A549 (cell line): ENCODE results near the gene DCLK1. TPM values are rescaled to one million over a fixed set of nuclear protein-coding genes. Genes with fewer than 3 reads are reported as not detected.

Experiments
- ATAC-seq, 2 experiments: fragments of 200-7000 bp in 1 of 2; fragments of >200 bp in 1 of 2; cut with Nextera tagmentation in 1 of 2; cut with Tn5 transposase in 1 of 2; 3 replicates each; pipeline versions ENCODE4 v1.8.0 to v1.9.1; 2018 to 2020; ENCODE audit warnings: mild to moderate bottlenecking in 1 of 2, moderate library complexity in 1 of 2
- CTCF ChIA-PET: fragments of 300-600 bp; sonication (Branson Sonifier 250); formaldehyde crosslinking; extraction: SDS; loops from one replicate; lab custom pipeline; 2021; ENCODE audit warnings: antibody characterized with exemption, inconsistent platforms; lab: Yijun Ruan, JAX
- POLR2A ChIA-PET: fragments of 350-600 bp; formaldehyde crosslinking; extraction: SDS; loops from one replicate; lab custom pipeline; 2021; ENCODE audit warnings: antibody characterized with exemption, inconsistent platforms; lab: Yijun Ruan, JAX
- DNase-seq, 2 experiments: peaks; one replicate each; pipeline versions ENCODE4 v3.0.0 to v3.0.0-alpha.2; 2011 to 2016; ENCODE audit warnings: low read depth in 1 of 2, low spot score in 1 of 2
- FAIRE-seq: peaks from 2 replicates; lab custom pipeline; 2011; peaks lifted over from hg19 to GRCh38; lab: Jason Lieb, UNC
- H3K27ac ChIP-seq, 2 experiments: fragments of >200 bp; sonication (Bioruptor Twin); formaldehyde crosslinking; 3 replicates each; pipeline ENCODE4 v1.5.1; 2016 to 2017
- H3K4me1 ChIP-seq: fragments of >200 bp; sonication (Bioruptor Twin); formaldehyde crosslinking; 3 replicates; pipeline ENCODE4 v1.6.1; 2016
- H3K4me2 ChIP-seq: fragments of >200 bp; sonication (Bioruptor Twin); formaldehyde crosslinking; 3 replicates; pipeline ENCODE4 v1.6.1; 2016
- H3K4me3 ChIP-seq: fragments of >200 bp; sonication (Bioruptor Twin); formaldehyde crosslinking; 3 replicates; pipeline ENCODE4 v1.5.1; 2016
- H3K9me3 ChIP-seq: fragments of >200 bp; sonication (Bioruptor Twin); formaldehyde crosslinking; 3 replicates; pipeline ENCODE4 v1.6.1; 2016
- CBX8 ChIP-seq: fragments of 200-600 bp; sonication (generic); IDR thresholded peaks from 2 replicates; pipeline ENCODE4 v1.6.1; 2016
- CHD2 ChIP-seq: fragments of 150-350 bp; IDR thresholded peaks from 2 replicates; pipeline ENCODE4 v1.6.1; 2014; ENCODE audit warnings: low read length; ENCODE audit not compliant: partially characterized antibody
- EHMT2 ChIP-seq: fragments of 200-600 bp; sonication (generic); IDR thresholded peaks from 2 replicates; pipeline ENCODE4 v1.6.1; 2016; ENCODE audit warnings: antibody characterized with exemption, low read depth, mild to moderate bottlenecking, moderate library complexity
- EP300 ChIP-seq, 2 experiments: fragments of >200 bp; sonication (Bioruptor Twin); formaldehyde crosslinking; IDR thresholded peaks; 2 replicates in 1 of 2; 3 replicates in 1 of 2; pipeline ENCODE4 v1.6.1; 2016 to 2017
- FOSB ChIP-seq: fragments of 250-450 bp; sonication (Bioruptor Pico); IDR thresholded peaks from 2 replicates; pipeline ENCODE4 v1.5.0; 2020; ENCODE audit warnings: mild to moderate bottlenecking, moderate library complexity
- FOSL2 ChIP-seq, 2 experiments: fragments of 450-650 bp in 1 of 2; fragments of >200 bp in 1 of 2; sonication (Bioruptor Twin) in 1 of 2; formaldehyde crosslinking; IDR thresholded peaks; 2 replicates each; pipeline versions ENCODE4 v1.5.0 to v1.6.1; 2016 to 2020; ENCODE audit warnings: mild to moderate bottlenecking in 1 of 2, moderate library complexity in 1 of 2
- HOXB13 ChIP-seq: fragments of 250-450 bp; sonication (Bioruptor Pico); IDR thresholded peaks from 2 replicates; pipeline ENCODE4 v1.5.0; 2020; ENCODE audit warnings: low read depth, mild to moderate bottlenecking, moderate library complexity
- JUN ChIP-seq, 2 experiments: fragments of >200 bp; sonication (Bioruptor Twin); formaldehyde crosslinking; IDR thresholded peaks; 2 replicates in 1 of 2; 3 replicates in 1 of 2; pipeline ENCODE4 v1.6.1; 2016 to 2017
- KDM5A ChIP-seq: fragments of 200-600 bp; sonication (generic); IDR thresholded peaks from 2 replicates; pipeline ENCODE4 v1.6.1; 2016; ENCODE audit warnings: antibody characterized with exemption, mild to moderate bottlenecking
- MAZ ChIP-seq: fragments of 150-350 bp; IDR thresholded peaks from 2 replicates; pipeline ENCODE4 v1.6.1; 2014; ENCODE audit warnings: antibody characterized with exemption, low read depth, low read length, borderline replicate concordance
- MYC ChIP-seq: IDR thresholded peaks from 2 replicates; pipeline ENCODE4 v1.6.1; 2012; ENCODE audit warnings: mild to moderate bottlenecking, inconsistent platforms, low read length, improper control_type of control experiment, borderline replicate concordance
- RNF2 ChIP-seq: fragments of 200-600 bp; sonication (generic); IDR thresholded peaks from 2 replicates; pipeline ENCODE4 v1.6.1; 2016; ENCODE audit warnings: low read depth, mild to moderate bottlenecking, antibody characterized with exemption, moderate library complexity, borderline replicate concordance
- SREBF2 ChIP-seq: fragments of 450-650 bp; IDR thresholded peaks from 2 replicates; pipeline ENCODE4 v1.6.1; 2014; ENCODE audit warnings: mild to moderate bottlenecking, moderate library complexity
- TP53 ChIP-seq: fragments of 250-450 bp; sonication (Bioruptor Pico); IDR thresholded peaks from 2 replicates; pipeline ENCODE4 v1.5.0; 2021; ENCODE audit warnings: mild to moderate bottlenecking, moderate library complexity
- WGBS: methylation state at CpG from one replicate; pipeline ENCODE4 v1.1.6; 2017; ENCODE audit errors: missing lambda C conversion rate; 5-methylcytosine and 5-hydroxymethylcytosine counted together
- polyA plus RNA-seq, 4 experiments: library from polyadenylated mRNA; depleted of rRNA in 3 of 4; stranded (reverse); fragments of >200 nt; fragmentation: RNase III in 1 of 4; extraction: RNeasy Plus Mini Kit Qiagen cat#74134 plus additional on column Dnase treatment in 1 of 4; gene quantifications; 2 replicates in 3 of 4; 3 replicates in 1 of 4; pipeline ENCODE4 v1.2.3, GENCODE V29; 2011 to 2017
- TF ChIP-seq, protein P1 (sequence below): fragments of 200-600 bp; sonication (generic); IDR thresholded peaks from 2 replicates; pipeline ENCODE4 v1.6.1; 2016; ENCODE audit warnings: antibody characterized with exemption, mild to moderate bottlenecking, moderate library complexity
- TF ChIP-seq, protein P2 (sequence below): fragments of >200 bp; sonication (Bioruptor Twin); formaldehyde crosslinking; IDR thresholded peaks from 3 replicates; pipeline ENCODE4 v1.5.1; 2016
- TF ChIP-seq, protein P3 (sequence below): fragments of 450-650 bp; IDR thresholded peaks from 2 replicates; pipeline ENCODE4 v1.6.1; 2014; ENCODE audit warnings: antibody characterized with exemption
- TF ChIP-seq, protein P4 (sequence below): IDR thresholded peaks from 2 replicates; pipeline ENCODE4 v1.6.1; 2012; ENCODE audit warnings: low read depth, borderline replicate concordance

The DCLK1 gene
- polyA plus RNA-seq, 2 of the 4 experiments (the other 2 are of a cell fraction) = 0.13 to 0.21 TPM

DNA sequence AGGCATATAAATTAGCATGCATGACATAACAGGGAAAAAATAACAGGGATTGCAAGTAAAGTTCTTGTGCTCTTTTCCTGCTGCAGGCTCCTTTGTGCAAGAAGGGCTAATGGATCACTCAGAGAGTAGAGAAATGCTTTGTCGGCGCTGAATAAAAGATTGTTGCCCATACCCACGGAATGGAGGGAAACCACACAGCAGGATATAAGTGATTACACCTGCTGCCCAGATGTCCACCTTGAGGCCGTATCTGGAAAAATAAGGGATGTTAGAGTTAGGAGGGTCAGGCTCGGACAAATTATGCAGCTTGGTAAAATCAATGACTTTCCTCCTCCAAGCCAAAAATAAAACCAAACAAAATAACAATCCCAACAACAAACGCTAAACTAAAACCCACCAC, 322.3 kb downstream of the DCLK1 start:
- Histone ChIP-seq H3K27ac (no peak overlapping the region), H3K4me2 (no peak overlapping the region), H3K9me3 (no peaks in the 10 kb centered on the region), H3K4me1 (no peaks in the 10 kb centered on the region), H3K4me3 (no peak overlapping the region)
- ATAC-seq (no peak), DNase-seq (no peak), FAIRE-seq (no peak)
- CTCF ChIA-PET = interaction anchor here (1.1 to 1.5 kb wide), 2 partner anchors 11 to 90 kb away, joined by 3 read pairs; no protein-coding TSS in a partner anchor
- TF ChIP-seq EHMT2 (no peak), FOSL2 (IDR thresholded peaks at IDR 0.05) (no peak), FOSL2 (CRISPR knock-in tag; IDR thresholded peaks at IDR 0.05) (no peak)
- POLR2A ChIA-PET = no interaction called here
- 46% methylated on average over 6 of the region's 6 CpGs for WGBS

DNA sequence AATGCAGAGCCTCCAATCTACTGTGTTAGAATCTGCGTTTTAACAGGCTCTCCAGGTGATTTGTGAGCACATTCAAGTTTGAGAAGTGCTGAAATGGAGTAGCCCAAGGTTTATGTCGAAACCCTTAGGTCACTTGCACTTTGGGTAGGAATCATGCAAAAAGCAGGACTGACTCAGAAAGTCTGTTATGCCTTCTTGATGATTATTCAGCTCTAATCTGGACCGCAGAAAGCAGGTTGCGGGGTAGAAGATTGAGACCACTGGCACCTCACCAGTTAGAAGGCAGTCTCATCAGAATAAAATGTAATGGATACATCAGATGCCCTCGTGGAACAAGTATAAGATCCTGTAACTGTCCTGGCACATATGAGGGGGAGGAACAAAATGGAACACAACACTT, 326.3 kb downstream of the DCLK1 start:
- WGBS = 44% methylated on average over 5 of the region's 5 CpGs
- Histone ChIP-seq H3K9me3 (no peaks in the 10 kb centered on the region), H3K4me3 (no peak overlapping the region), H3K27ac (no peak overlapping the region), H3K4me1 (no peaks in the 10 kb centered on the region), H3K4me2 (no peak overlapping the region)
- ChIA-PET POLR2A (no interaction called here), CTCF (interaction anchor here (1.4 kb wide), 1 partner anchor 9 kb away, joined by 5 read pairs; no protein-coding TSS in a partner anchor)
- DNase-seq (no peak), ATAC-seq (no peak), FAIRE-seq (no peak)
- TF ChIP-seq MYC = no peak
- TF ChIP-seq, protein P1, sequence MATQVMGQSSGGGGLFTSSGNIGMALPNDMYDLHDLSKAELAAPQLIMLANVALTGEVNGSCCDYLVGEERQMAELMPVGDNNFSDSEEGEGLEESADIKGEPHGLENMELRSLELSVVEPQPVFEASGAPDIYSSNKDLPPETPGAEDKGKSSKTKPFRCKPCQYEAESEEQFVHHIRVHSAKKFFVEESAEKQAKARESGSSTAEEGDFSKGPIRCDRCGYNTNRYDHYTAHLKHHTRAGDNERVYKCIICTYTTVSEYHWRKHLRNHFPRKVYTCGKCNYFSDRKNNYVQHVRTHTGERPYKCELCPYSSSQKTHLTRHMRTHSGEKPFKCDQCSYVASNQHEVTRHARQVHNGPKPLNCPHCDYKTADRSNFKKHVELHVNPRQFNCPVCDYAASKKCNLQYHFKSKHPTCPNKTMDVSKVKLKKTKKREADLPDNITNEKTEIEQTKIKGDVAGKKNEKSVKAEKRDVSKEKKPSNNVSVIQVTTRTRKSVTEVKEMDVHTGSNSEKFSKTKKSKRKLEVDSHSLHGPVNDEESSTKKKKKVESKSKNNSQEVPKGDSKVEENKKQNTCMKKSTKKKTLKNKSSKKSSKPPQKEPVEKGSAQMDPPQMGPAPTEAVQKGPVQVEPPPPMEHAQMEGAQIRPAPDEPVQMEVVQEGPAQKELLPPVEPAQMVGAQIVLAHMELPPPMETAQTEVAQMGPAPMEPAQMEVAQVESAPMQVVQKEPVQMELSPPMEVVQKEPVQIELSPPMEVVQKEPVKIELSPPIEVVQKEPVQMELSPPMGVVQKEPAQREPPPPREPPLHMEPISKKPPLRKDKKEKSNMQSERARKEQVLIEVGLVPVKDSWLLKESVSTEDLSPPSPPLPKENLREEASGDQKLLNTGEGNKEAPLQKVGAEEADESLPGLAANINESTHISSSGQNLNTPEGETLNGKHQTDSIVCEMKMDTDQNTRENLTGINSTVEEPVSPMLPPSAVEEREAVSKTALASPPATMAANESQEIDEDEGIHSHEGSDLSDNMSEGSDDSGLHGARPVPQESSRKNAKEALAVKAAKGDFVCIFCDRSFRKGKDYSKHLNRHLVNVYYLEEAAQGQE = no peak
- TF ChIP-seq SREBF2 = no peak
- TF ChIP-seq, protein P2, sequence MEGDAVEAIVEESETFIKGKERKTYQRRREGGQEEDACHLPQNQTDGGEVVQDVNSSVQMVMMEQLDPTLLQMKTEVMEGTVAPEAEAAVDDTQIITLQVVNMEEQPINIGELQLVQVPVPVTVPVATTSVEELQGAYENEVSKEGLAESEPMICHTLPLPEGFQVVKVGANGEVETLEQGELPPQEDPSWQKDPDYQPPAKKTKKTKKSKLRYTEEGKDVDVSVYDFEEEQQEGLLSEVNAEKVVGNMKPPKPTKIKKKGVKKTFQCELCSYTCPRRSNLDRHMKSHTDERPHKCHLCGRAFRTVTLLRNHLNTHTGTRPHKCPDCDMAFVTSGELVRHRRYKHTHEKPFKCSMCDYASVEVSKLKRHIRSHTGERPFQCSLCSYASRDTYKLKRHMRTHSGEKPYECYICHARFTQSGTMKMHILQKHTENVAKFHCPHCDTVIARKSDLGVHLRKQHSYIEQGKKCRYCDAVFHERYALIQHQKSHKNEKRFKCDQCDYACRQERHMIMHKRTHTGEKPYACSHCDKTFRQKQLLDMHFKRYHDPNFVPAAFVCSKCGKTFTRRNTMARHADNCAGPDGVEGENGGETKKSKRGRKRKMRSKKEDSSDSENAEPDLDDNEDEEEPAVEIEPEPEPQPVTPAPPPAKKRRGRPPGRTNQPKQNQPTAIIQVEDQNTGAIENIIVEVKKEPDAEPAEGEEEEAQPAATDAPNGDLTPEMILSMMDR = no peak
- TF ChIP-seq JUN (IDR thresholded peaks at IDR 0.05) = no peak
- TF ChIP-seq CBX8 = no peak
- TF ChIP-seq HOXB13 (CRISPR knock-in tag) = no peak
- no peak for TF ChIP-seq MAZ

DNA sequence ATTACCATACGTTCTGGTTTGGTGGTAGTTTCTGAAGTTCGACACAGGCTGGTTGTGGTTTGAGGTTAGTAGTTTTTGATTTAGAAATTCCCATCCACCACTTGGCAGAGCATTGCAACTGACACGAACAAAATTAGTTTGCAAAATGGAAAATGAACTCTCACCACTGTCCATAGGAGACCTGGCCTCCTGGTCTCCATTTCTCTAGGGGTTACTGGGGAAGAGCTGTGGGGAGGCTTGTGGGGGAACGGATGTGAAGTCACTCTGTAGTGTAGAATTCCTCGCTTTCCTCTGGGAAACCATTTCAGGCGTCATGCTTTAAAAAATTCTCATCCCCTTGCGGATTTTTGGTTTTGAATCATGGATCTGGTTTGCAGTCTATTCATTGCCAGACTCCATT, 333.2 kb downstream of the DCLK1 start:
- H3K4me3 ChIP-seq = no peak overlapping the region
- ATAC-seq (no peak), DNase-seq (no peak), FAIRE-seq (no peak)
- no peaks in the 10 kb centered on the region for H3K4me1 ChIP-seq
- ChIA-PET CTCF (interaction anchor here (1.4 kb wide), 1 partner anchor 20 kb away, joined by 9 read pairs; no protein-coding TSS in a partner anchor), POLR2A (no interaction called here)
- WGBS = 62% methylated on average over 7 of the region's 7 CpGs
- H3K9me3 ChIP-seq = no peaks in the 10 kb centered on the region
- no peak overlapping the region for H3K27ac ChIP-seq
- no peak overlapping the region for H3K4me2 ChIP-seq
- TF ChIP-seq, protein P1 = no peak
- TF ChIP-seq CBX8 = no peak
- TF ChIP-seq, protein P3, sequence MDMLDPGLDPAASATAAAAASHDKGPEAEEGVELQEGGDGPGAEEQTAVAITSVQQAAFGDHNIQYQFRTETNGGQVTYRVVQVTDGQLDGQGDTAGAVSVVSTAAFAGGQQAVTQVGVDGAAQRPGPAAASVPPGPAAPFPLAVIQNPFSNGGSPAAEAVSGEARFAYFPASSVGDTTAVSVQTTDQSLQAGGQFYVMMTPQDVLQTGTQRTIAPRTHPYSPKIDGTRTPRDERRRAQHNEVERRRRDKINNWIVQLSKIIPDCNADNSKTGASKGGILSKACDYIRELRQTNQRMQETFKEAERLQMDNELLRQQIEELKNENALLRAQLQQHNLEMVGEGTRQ = no peak
- TF ChIP-seq, protein P4, sequence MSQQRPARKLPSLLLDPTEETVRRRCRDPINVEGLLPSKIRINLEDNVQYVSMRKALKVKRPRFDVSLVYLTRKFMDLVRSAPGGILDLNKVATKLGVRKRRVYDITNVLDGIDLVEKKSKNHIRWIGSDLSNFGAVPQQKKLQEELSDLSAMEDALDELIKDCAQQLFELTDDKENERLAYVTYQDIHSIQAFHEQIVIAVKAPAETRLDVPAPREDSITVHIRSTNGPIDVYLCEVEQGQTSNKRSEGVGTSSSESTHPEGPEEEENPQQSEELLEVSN = no peak
- TF ChIP-seq EHMT2 = no peak
- TF ChIP-seq TP53 (CRISPR knock-in tag) = no peak
- TF ChIP-seq CHD2 = no peak
- no peak for TF ChIP-seq FOSB
- TF ChIP-seq HOXB13 (CRISPR knock-in tag) = no peak
- no peak for TF ChIP-seq EP300 (IDR thresholded peaks at IDR 0.05)
- no peak for TF ChIP-seq KDM5A
- TF ChIP-seq MYC = no peak
- TF ChIP-seq RNF2 = no peak
